ENCODE results near the gene RFX2.

GRCh38 chr19:5955636-5955935 is 154.7 kb downstream of the RFX2 start:
- TF ChIP-seq BHLHE40 (IDR thresholded peaks at IDR 0.05; ENCODE audit: borderline replicate concordance) (no peak), SP1 (IDR thresholded peaks at IDR 0.05) (no peak), FOXA1 (IDR thresholded peaks at IDR 0.05) (no peak), ELF4 (IDR thresholded peaks at IDR 0.05) (no peak), NFRKB (IDR thresholded peaks at IDR 0.05) (no peak), FOXM1 (IDR thresholded peaks at IDR 0.05; ENCODE audit: borderline replicate concordance) (no peak), TARDBP (IDR thresholded peaks at IDR 0.05) (no peak), ARNT (IDR thresholded peaks at IDR 0.05) (no peak), SUZ12 (IDR thresholded peaks at IDR 0.05) (no peak)
